ENCODE measurements around the gene TMEM44.
A peak's percentile ranks its signal among the peaks of the same experiment; 100 is the strongest.

Gene TMEM44

DNA sequence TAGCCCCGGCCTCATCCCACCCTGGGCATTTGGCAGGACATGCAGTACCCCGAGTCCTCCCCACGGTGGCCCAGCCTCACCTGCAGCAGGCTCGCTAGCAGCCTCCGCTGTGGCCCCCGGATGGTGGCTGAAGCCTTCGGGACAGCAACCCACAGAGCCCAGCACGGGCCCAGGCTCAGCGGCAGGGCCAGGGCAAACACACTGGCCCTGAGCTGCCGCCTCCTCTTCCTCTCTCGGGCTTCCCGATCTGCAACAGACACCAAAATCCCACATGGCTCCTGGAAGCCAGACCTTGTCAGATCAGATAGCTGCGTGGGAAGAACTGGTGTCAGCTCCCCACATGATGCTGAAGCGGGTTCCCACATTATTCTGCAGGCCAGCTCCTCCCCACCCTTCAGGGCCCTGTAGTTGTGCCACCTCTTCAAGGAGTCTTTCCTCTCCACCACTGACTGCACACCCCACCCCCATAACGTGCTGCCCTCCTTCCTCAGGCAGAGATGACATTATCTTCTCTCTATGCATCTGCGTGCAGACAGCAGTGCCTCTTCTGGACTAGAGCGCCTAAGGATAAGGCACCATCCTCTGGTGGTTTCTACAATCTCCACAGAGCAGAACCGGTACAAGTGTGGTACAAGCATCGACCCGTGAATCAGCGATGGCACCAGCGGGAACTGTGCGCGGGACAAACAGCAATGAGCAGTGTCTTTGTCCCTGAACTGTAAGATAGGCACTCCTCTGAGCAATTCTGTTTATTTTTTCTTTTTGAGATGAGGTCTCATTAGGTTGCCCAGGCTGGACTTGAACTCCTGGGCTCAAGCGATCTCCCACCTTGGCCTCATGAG, 9.5 kb downstream of the TMEM44 start:
- no peak for TF ChIP-seq GLIS1 (tag by site-specific recombination; IDR thresholded peaks at IDR 0.05)
- no peak for TF ChIP-seq ZNF433 (tag by site-specific recombination; IDR thresholded peaks at IDR 0.05; ENCODE audit: low read depth)
- no peak for TF ChIP-seq ZNF223 (tag by site-specific recombination; IDR thresholded peaks at IDR 0.05)
- peak; percentile 28; the same call in 1 of the 2 replicates for TF ChIP-seq ZNF600 (tag by site-specific recombination; IDR thresholded peaks at IDR 0.05)
- peak; percentile 39; the same call in 1 of the 2 replicates for TF ChIP-seq ZBTB17 (tag by site-specific recombination; IDR thresholded peaks at IDR 0.05)
- no peak for TF ChIP-seq ZNF416 (tag by site-specific recombination; IDR thresholded peaks at IDR 0.05)
- no peak for TF ChIP-seq ZNF146 (tag by site-specific recombination; IDR thresholded peaks at IDR 0.05)
- TF ChIP-seq ZBTB48 (tag by site-specific recombination; IDR thresholded peaks at IDR 0.05), result no peak
- TF ChIP-seq ZNF626 (tag by site-specific recombination; IDR thresholded peaks at IDR 0.05), result no peak
- TF ChIP-seq ZNF701 (tag by site-specific recombination; IDR thresholded peaks at IDR 0.05), result no peak
- TF ChIP-seq ZNF426 (tag by site-specific recombination; IDR thresholded peaks at IDR 0.05), result no peak
- TF ChIP-seq ZNF292 (tag by site-specific recombination; IDR thresholded peaks at IDR 0.05; ENCODE audit: borderline replicate concordance, low read depth), result no peak
- TF ChIP-seq ZBTB20 (tag by site-specific recombination; IDR thresholded peaks at IDR 0.05), result no peak
- TF ChIP-seq ZFHX2 (tag by site-specific recombination; conservative IDR thresholded peaks at IDR 0.05), result peak; percentile 36
- no peak for TF ChIP-seq ZNF114 (tag by site-specific recombination; IDR thresholded peaks at IDR 0.05)
- TF ChIP-seq EGR2 (tag by site-specific recombination; IDR thresholded peaks at IDR 0.05; ENCODE audit: low read depth), result peak; percentile 64; the same call in 1 of the 2 replicates
- TF ChIP-seq YY1 (tag by site-specific recombination; IDR thresholded peaks at IDR 0.05), result no peak
- peaks cover 2% of the 10 kb centered on the region; the same call in 1 of the 2 replicates for H3K4me1 ChIP-seq (ENCODE audit: control insufficient read depth, insufficient read depth, low read length)
- peaks cover 0 to 23% of the 10 kb centered on the region in 2 experiments; a peak in 2 of 3 replicates for H3K36me3 ChIP-seq (ENCODE audit: control insufficient read depth in 2 of 2, insufficient read depth in 1 of 2, low read length in 2 of 2)
- no peak overlapping the region for H3K4me3 ChIP-seq (ENCODE audit: low read depth, low read length)
- ChIA-PET CTCF (no interaction called here), POLR2A (no interaction called here)
- H3K27ac ChIP-seq (ENCODE audit: extremely low read depth, low read depth, low read length), result no peak overlapping the region
- no peaks in the 10 kb centered on the region for H3K9me3 ChIP-seq (ENCODE audit: control insufficient read depth, insufficient read depth, low read depth, low read length)

DNA sequence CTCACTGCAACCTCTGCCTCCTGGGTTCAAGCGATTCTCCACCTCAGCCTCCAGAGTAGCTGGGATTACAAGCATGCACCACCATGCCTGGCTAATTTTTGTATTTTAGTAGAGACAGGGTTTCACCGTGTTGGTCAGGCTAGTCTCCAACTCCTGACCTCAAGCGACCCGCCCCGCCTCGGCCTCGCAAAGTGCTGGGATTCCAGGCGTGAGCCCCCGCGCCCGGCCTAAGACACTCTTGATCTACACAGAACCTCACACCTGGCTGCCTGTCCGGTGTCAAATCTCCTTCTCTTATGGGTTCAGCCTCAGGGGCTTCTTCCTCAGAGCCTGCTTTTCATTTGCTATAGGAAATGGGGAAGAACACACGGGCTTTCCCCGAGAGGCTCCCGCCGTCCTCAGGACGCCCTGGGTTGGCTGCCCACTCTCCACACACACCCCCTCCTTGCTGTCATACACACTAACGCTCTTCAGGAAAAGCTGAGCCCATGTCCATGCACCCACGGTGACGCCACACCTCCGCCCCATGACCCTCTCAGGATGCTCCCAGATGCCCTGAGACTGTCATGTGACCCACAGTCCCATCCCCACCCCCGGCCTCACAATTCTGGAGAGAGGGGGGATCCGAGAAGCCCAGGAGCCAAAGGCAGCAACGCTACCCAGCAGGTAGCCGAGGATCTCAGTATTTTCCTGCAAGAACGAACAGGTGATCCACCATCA, 10.4 kb downstream of the TMEM44 start:
- Histone ChIP-seq H3K9me3 (ENCODE audit: control insufficient read depth, insufficient read depth, low read depth, low read length) (no peaks in the 10 kb centered on the region), H3K36me3 (ENCODE audit: control insufficient read depth in 2 of 2, insufficient read depth in 1 of 2, low read length in 2 of 2) (peaks cover 0 to 18% of the 10 kb centered on the region in 2 experiments; a peak in 2 of 3 replicates), H3K4me3 (ENCODE audit: low read depth, low read length) (no peak overlapping the region), H3K4me1 (ENCODE audit: control insufficient read depth, insufficient read depth, low read length) (peaks cover 2% of the 10 kb centered on the region; the same call in 1 of the 2 replicates), H3K27ac (ENCODE audit: extremely low read depth, low read depth, low read length) (no peak overlapping the region)
- CTCF ChIA-PET, result no interaction called here
- POLR2A ChIA-PET, result no interaction called here
- TF ChIP-seq RBAK (tag by site-specific recombination; IDR thresholded peaks at IDR 0.05), result no peak
- TF ChIP-seq ZNF311 (tag by site-specific recombination; IDR thresholded peaks at IDR 0.05; ENCODE audit: borderline replicate concordance), result no peak
- TF ChIP-seq, protein P1, sequence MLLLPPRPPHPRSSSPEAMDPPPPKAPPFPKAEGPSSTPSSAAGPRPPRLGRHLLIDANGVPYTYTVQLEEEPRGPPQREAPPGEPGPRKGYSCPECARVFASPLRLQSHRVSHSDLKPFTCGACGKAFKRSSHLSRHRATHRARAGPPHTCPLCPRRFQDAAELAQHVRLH (tag by site-specific recombination; IDR thresholded peaks at IDR 0.05), result no peak
- no peak for TF ChIP-seq ZBTB20 (tag by site-specific recombination; IDR thresholded peaks at IDR 0.05)
- TF ChIP-seq ZFHX2 (tag by site-specific recombination; conservative IDR thresholded peaks at IDR 0.05), result peak; percentile 36
- no peak for TF ChIP-seq ZNF785 (tag by site-specific recombination; IDR thresholded peaks at IDR 0.05)
- TF ChIP-seq EGR2 (tag by site-specific recombination; IDR thresholded peaks at IDR 0.05; ENCODE audit: low read depth), result peak; percentile 40; the same call in 1 of the 2 replicates
- TF ChIP-seq, protein P2, sequence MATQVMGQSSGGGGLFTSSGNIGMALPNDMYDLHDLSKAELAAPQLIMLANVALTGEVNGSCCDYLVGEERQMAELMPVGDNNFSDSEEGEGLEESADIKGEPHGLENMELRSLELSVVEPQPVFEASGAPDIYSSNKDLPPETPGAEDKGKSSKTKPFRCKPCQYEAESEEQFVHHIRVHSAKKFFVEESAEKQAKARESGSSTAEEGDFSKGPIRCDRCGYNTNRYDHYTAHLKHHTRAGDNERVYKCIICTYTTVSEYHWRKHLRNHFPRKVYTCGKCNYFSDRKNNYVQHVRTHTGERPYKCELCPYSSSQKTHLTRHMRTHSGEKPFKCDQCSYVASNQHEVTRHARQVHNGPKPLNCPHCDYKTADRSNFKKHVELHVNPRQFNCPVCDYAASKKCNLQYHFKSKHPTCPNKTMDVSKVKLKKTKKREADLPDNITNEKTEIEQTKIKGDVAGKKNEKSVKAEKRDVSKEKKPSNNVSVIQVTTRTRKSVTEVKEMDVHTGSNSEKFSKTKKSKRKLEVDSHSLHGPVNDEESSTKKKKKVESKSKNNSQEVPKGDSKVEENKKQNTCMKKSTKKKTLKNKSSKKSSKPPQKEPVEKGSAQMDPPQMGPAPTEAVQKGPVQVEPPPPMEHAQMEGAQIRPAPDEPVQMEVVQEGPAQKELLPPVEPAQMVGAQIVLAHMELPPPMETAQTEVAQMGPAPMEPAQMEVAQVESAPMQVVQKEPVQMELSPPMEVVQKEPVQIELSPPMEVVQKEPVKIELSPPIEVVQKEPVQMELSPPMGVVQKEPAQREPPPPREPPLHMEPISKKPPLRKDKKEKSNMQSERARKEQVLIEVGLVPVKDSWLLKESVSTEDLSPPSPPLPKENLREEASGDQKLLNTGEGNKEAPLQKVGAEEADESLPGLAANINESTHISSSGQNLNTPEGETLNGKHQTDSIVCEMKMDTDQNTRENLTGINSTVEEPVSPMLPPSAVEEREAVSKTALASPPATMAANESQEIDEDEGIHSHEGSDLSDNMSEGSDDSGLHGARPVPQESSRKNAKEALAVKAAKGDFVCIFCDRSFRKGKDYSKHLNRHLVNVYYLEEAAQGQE (tag by site-specific recombination; IDR thresholded peaks at IDR 0.05), result no peak
- TF ChIP-seq ZNF501 (tag by site-specific recombination; IDR thresholded peaks at IDR 0.05), result no peak
- TF ChIP-seq ZNF843 (tag by site-specific recombination; IDR thresholded peaks at IDR 0.05), result no peak
- TF ChIP-seq MZF1 (tag by site-specific recombination; IDR thresholded peaks at IDR 0.05; ENCODE audit: borderline replicate concordance), result no peak
- TF ChIP-seq, protein P3, sequence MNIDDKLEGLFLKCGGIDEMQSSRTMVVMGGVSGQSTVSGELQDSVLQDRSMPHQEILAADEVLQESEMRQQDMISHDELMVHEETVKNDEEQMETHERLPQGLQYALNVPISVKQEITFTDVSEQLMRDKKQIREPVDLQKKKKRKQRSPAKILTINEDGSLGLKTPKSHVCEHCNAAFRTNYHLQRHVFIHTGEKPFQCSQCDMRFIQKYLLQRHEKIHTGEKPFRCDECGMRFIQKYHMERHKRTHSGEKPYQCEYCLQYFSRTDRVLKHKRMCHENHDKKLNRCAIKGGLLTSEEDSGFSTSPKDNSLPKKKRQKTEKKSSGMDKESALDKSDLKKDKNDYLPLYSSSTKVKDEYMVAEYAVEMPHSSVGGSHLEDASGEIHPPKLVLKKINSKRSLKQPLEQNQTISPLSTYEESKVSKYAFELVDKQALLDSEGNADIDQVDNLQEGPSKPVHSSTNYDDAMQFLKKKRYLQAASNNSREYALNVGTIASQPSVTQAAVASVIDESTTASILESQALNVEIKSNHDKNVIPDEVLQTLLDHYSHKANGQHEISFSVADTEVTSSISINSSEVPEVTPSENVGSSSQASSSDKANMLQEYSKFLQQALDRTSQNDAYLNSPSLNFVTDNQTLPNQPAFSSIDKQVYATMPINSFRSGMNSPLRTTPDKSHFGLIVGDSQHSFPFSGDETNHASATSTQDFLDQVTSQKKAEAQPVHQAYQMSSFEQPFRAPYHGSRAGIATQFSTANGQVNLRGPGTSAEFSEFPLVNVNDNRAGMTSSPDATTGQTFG (tag by site-specific recombination; IDR thresholded peaks at IDR 0.05; ENCODE audit: borderline replicate concordance), result no peak

All from HEK293 (cell line).